Karpas-422 (cell line): ENCODE results near the gene APLNR. TPM values are rescaled to one million over a fixed set of nuclear protein-coding genes. Genes with fewer than 3 reads are reported as not detected.

Experiments used
- DNase-seq: peaks from one replicate; pipeline ENCODE4 v3.0.0-alpha.2; 2015
- H2AFZ ChIP-seq: fragments of 200-600 bp; sonication (generic); 2 replicates; pipeline ENCODE4 v1.6.1; 2014; ENCODE audit warnings: antibody characterized with exemption, low read length, mixed read lengths
- H3K27ac ChIP-seq: fragments of 200-600 bp; sonication (generic); 2 replicates; pipeline ENCODE4 v1.5.1; 2014; ENCODE audit warnings: mild to moderate bottlenecking, low read length, moderate library complexity
- H3K27me3 ChIP-seq: fragments of 200-600 bp; sonication (generic); 2 replicates; pipeline ENCODE4 v1.6.1; 2014; ENCODE audit warnings: low read length, mixed read lengths
- H3K36me3 ChIP-seq: fragments of 200-600 bp; sonication (generic); 2 replicates; pipeline ENCODE4 v1.6.1; 2014; ENCODE audit warnings: low read length, mixed read lengths; ENCODE audit not compliant: insufficient read depth
- H3K4me1 ChIP-seq: fragments of 200-600 bp; sonication (generic); 2 replicates; pipeline ENCODE4 v1.6.1; 2014; ENCODE audit warnings: mild to moderate bottlenecking, low read length, mixed read lengths
- H3K4me2 ChIP-seq: fragments of 200-600 bp; sonication (generic); 2 replicates; pipeline ENCODE4 v1.6.1; 2014; ENCODE audit warnings: low read length, low read depth, mild to moderate bottlenecking; ENCODE audit not compliant: poor library complexity, severe bottlenecking
- H3K4me3 ChIP-seq: fragments of 200-600 bp; sonication (generic); 2 replicates; pipeline ENCODE4 v1.5.1; 2014; ENCODE audit warnings: mild to moderate bottlenecking, antibody characterized with exemption, low read length, mixed read lengths
- H3K79me2 ChIP-seq: fragments of 200-600 bp; sonication (generic); 2 replicates; pipeline ENCODE4 v1.6.1; 2014; ENCODE audit warnings: mild to moderate bottlenecking, low read length, mixed read lengths
- H3K9ac ChIP-seq: fragments of 200-600 bp; sonication (generic); 2 replicates; pipeline ENCODE4 v1.6.0; 2014; ENCODE audit warnings: low read length
- H3K9me2 ChIP-seq: fragments of 200-600 bp; sonication (generic), shearing (Covaris generic); replicated peaks from 2 replicates; pipeline ENCODE4 v1.6.0; 2014; ENCODE audit warnings: mild to moderate bottlenecking, low read length, moderate library complexity; ENCODE audit not compliant: insufficient read depth
- H3K9me3 ChIP-seq: fragments of 300-700, 200-600 bp; sonication (generic); 2 replicates; pipeline ENCODE4 v1.6.1; 2014; ENCODE audit warnings: low read length, mixed read lengths
- H4K20me1 ChIP-seq: fragments of 200-600 bp; sonication (generic); 2 replicates; pipeline ENCODE4 v1.6.1; 2014; ENCODE audit warnings: mild to moderate bottlenecking, antibody characterized with exemption, low read length, low read depth; ENCODE audit not compliant: insufficient read depth
- total RNA-seq: library from RNA; depleted of rRNA; stranded (reverse); fragments of >200 nt; shearing (Covaris generic); gene quantifications from 2 replicates; pipeline ENCODE4 v1.2.3, GENCODE V29; 2014; ENCODE audit warnings: low replicate concordance

APLNR gene
- total RNA-seq, 1 experiment from 2014 or later, result not detected

DNA sequence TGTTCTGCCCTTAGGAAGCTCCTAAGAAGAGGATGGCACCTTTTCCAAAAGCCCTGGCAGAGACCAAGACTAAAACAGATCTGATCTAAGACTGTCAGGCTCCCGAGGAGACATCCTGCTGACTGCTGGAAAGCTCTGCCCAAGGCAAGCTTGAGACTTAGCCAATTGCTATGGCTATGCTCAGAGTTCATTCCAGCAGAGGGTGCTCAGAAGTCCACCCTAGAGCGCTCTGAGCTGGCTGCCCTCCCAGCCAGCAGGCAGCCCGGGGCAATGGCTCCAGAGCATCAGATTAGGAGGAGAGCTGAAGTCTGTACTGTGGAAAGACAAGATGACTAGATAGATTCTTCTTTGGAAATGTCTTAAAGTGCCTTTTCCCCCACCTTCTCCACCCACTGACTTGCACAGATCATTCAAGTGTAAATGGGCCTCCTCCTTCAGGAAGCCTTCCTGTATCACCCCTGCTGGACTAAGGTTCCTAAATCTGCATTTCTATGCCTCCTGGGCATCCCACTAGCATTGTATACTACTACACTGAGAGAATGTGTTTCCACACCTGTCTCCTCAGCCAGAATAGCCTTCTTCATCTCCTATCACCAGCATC is 31.9 kb downstream of the APLNR start:
- no peaks in the 10 kb centered on the region for H3K27me3 ChIP-seq
- no peak overlapping the region for H3K4me2 ChIP-seq
- H3K4me3 ChIP-seq, result no peak overlapping the region
- H2AFZ ChIP-seq, result no peak overlapping the region
- H3K9me3 ChIP-seq, result no peaks in the 10 kb centered on the region
- H3K27ac ChIP-seq, result no peak overlapping the region
- no peaks in the 10 kb centered on the region for H3K4me1 ChIP-seq
- H3K9ac ChIP-seq, result no peak overlapping the region
- no peaks in the 10 kb centered on the region for H3K79me2 ChIP-seq
- H4K20me1 ChIP-seq, result no peaks in the 10 kb centered on the region
- H3K36me3 ChIP-seq, result no peaks in the 10 kb centered on the region
- no peak for DNase-seq
- H3K9me2 ChIP-seq, result no peaks in the 10 kb centered on the region

DNA sequence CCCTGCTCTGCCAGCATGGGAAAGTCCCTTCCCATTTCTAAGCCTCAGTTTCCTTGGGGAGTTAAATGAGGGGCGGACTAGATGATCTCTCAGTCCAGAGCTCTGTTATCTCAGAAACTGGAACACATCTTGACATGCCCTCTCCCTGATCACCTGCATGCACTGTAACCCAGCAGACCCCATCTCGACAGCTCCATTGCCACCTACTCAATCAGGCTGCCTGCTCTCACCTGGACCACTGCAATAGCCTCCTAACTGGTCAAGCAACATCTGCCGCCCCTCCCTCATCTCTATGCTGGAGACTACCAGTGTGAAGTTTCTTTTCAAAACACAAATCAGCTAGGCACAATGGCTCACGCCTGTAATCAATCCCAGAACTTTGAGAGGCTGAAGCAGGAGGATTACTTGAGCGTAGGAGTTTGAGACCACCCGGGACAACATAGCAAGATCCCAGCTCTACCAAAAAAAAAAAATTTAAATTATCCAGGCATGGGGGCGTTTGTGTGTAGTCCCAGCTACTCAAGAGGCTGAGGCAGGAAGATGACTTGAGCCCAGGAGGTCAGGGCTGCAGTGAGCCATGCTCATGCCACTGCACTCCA is 33.1 kb downstream of the APLNR start:
- H3K4me1 ChIP-seq, result no peaks in the 10 kb centered on the region
- no peaks in the 10 kb centered on the region for H4K20me1 ChIP-seq
- H3K4me2 ChIP-seq, result no peak overlapping the region
- H3K9me3 ChIP-seq, result no peaks in the 10 kb centered on the region
- H3K9me2 ChIP-seq, result no peaks in the 10 kb centered on the region
- no peaks in the 10 kb centered on the region for H3K79me2 ChIP-seq
- H3K4me3 ChIP-seq, result no peak overlapping the region
- no peak overlapping the region for H3K27ac ChIP-seq
- no peaks in the 10 kb centered on the region for H3K27me3 ChIP-seq
- H3K9ac ChIP-seq, result no peak overlapping the region
- H3K36me3 ChIP-seq, result no peaks in the 10 kb centered on the region
- no peak for DNase-seq
- no peak overlapping the region for H2AFZ ChIP-seq

- Histone ChIP-seq H3K36me3 (no peaks in the 10 kb centered on the region), H4K20me1 (no peaks in the 10 kb centered on the region), H3K9ac (no peak overlapping the region), H2AFZ (no peak overlapping the region), H3K9me3 (no peaks in the 10 kb centered on the region), H3K9me2 (no peaks in the 10 kb centered on the region), H3K4me3 (no peak overlapping the region), H3K27ac (no peak overlapping the region), H3K79me2 (no peaks in the 10 kb centered on the region), H3K4me1 (no peaks in the 10 kb centered on the region), H3K4me2 (no peak overlapping the region), H3K27me3 (no peaks in the 10 kb centered on the region)
- DNase-seq, result no peak
These were observed 33.7 kb downstream of the APLNR start for GRCh38 chr11:57203359-57203758.

- Histone ChIP-seq H3K9me3 (no peaks in the 10 kb centered on the region), H4K20me1 (no peaks in the 10 kb centered on the region), H3K9ac (no peak overlapping the region), H3K27ac (no peak overlapping the region), H3K9me2 (no peaks in the 10 kb centered on the region), H2AFZ (no peak overlapping the region), H3K27me3 (no peaks in the 10 kb centered on the region), H3K4me3 (no peak overlapping the region), H3K36me3 (no peaks in the 10 kb centered on the region), H3K4me2 (no peak overlapping the region), H3K4me1 (no peaks in the 10 kb centered on the region), H3K79me2 (no peaks in the 10 kb centered on the region)
- no peak for DNase-seq
These were observed 34.8 kb downstream of the APLNR start for GRCh38 chr11:57202281-57202680.

DNA sequence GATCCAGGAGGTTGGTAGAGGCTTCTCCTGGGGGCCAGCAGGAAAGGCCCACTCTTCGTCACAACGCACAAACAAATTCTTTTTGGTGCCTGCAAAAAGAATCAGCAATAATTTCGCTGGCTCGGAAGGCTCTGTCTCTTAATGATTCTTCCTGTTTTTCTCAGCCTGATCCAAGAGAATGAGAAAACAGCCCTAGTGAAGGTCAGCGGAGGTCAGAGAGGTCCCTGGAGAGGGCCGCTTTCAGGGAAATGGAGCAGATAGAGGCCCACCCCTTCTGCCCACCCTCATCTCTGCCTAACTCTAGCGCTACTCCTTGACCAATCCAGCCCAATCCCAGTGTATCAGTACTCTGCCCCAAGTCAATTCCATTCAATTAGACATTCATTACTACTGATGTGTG is 36.1 kb downstream of the APLNR start:
- Histone ChIP-seq H3K4me1 (no peaks in the 10 kb centered on the region), H3K4me3 (no peak overlapping the region), H3K4me2 (no peak overlapping the region), H3K27ac (no peak overlapping the region), H3K79me2 (no peaks in the 10 kb centered on the region), H3K9me2 (no peaks in the 10 kb centered on the region), H3K27me3 (no peaks in the 10 kb centered on the region), H4K20me1 (no peaks in the 10 kb centered on the region), H2AFZ (no peak overlapping the region), H3K9me3 (no peaks in the 10 kb centered on the region), H3K9ac (no peak overlapping the region), H3K36me3 (no peaks in the 10 kb centered on the region)
- DNase-seq, result no peak

DNA sequence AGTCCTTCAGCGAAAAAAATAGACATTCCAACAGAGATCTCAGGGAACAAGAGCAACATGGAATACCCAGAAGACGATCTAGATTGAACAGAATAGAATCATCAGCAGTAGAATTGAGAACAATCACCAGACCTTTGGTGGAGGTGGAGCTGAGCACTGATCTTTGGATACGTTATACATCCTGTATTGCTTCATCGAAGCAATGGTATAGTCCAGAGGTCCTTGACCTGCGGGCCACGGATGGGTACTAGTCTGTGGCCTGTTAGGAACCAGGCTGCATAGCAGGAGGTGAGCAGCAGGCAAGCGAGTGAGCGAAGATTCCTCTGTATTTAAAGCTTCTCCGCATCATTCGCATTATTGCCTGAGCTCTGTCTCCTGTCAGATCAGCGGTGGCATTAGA is 37.7 kb downstream of the APLNR start:
- no peak for DNase-seq
- Histone ChIP-seq H3K27me3 (no peaks in the 10 kb centered on the region), H3K9ac (no peak overlapping the region), H4K20me1 (no peaks in the 10 kb centered on the region), H3K4me1 (no peaks in the 10 kb centered on the region), H3K36me3 (no peaks in the 10 kb centered on the region), H3K27ac (no peak overlapping the region), H2AFZ (no peak overlapping the region), H3K9me2 (no peaks in the 10 kb centered on the region), H3K9me3 (no peaks in the 10 kb centered on the region), H3K4me3 (no peak overlapping the region), H3K79me2 (no peaks in the 10 kb centered on the region), H3K4me2 (no peak overlapping the region)

DNA sequence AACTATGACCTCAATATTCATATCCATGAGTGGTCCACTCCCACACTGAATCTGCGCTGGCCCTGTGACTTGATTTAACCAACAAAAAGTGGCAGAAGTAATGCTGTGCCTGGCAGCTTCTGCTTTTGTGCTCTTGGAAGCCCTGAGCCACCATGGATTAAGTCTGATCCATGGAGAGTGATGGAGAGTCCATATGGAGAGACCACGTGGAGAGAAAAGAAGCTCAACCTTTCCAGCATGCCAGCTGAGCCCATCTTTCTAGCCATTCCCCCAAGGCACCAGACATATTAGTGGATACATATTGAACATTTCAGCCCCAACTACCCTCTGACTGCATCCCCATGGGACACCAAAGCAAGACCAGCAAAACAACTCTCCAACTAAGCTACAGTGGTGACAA is 39.3 kb downstream of the APLNR start:
- H3K4me1 ChIP-seq, result no peaks in the 10 kb centered on the region
- H3K9me2 ChIP-seq, result no peaks in the 10 kb centered on the region
- no peak overlapping the region for H3K4me2 ChIP-seq
- H3K4me3 ChIP-seq, result no peak overlapping the region
- no peak overlapping the region for H3K27ac ChIP-seq
- H3K9me3 ChIP-seq, result no peaks in the 10 kb centered on the region
- no peaks in the 10 kb centered on the region for H3K36me3 ChIP-seq
- H3K9ac ChIP-seq, result no peak overlapping the region
- no peaks in the 10 kb centered on the region for H3K79me2 ChIP-seq
- no peak overlapping the region for H2AFZ ChIP-seq
- no peaks in the 10 kb centered on the region for H3K27me3 ChIP-seq
- DNase-seq, result no peak
- no peaks in the 10 kb centered on the region for H4K20me1 ChIP-seq

DNA sequence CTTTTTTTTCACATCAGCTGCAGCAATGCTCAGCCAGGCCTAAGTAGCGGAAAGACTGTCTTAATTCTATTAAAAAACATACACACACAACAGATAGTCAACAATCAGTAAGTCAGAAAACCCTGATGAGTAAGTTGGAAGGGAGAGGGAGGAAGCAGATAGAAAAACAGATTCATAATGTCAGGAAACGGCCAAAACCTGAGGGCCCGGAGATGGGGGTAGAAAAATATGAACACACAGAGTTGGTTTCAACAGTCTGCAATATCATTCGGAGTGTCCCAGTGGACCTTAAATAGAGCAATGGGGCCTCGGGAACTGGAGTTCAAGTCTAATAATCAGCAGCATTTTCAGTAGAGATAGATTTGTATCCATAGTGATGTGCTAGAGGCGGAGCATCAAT is 40.5 kb downstream of the APLNR start:
- no peak overlapping the region for H3K4me2 ChIP-seq
- no peak overlapping the region for H3K4me3 ChIP-seq
- no peaks in the 10 kb centered on the region for H3K27me3 ChIP-seq
- no peak overlapping the region for H3K9ac ChIP-seq
- no peak for DNase-seq
- no peak overlapping the region for H3K27ac ChIP-seq
- H3K36me3 ChIP-seq, result no peaks in the 10 kb centered on the region
- no peak overlapping the region for H2AFZ ChIP-seq
- H3K9me3 ChIP-seq, result no peaks in the 10 kb centered on the region
- no peaks in the 10 kb centered on the region for H3K4me1 ChIP-seq
- no peaks in the 10 kb centered on the region for H3K79me2 ChIP-seq
- no peaks in the 10 kb centered on the region for H4K20me1 ChIP-seq
- H3K9me2 ChIP-seq, result no peaks in the 10 kb centered on the region
